Psoas muscle (tissue), 8 donors: Measurements from ENCODE around the gene ATF2. TPM values are rescaled to one million over a fixed set of nuclear protein-coding genes. Genes with fewer than 3 reads are reported as not detected.
A peak's percentile ranks its signal among the peaks of the same experiment; 100 is the strongest.

ENCODE experiments used
- ATAC-seq, 4 donors: fragments of 200-7000 bp; cut with Tn5 transposase; one replicate each; pipeline ENCODE4 v1.9.1; 2020; ENCODE audit warnings: moderate library complexity in 3 of 4, mild to moderate bottlenecking in 2 of 4
- DNase-seq, 2 donors: peaks; one replicate each; pipeline ENCODE4 v3.0.0-alpha.2; 2020
- H3K27ac ChIP-seq: fragments of 200-600 bp; one replicate; pipeline ENCODE4 v1.8.0; 2022
- H3K27me3 ChIP-seq, 3 donors: fragments of 200-600 bp in 1 of 3; one replicate each; pipeline versions ENCODE4 v1.6.1 to v1.8.0; 2013 to 2022; ENCODE audit warnings: low read length in 2 of 3, mild to moderate bottlenecking in 2 of 3, moderate library complexity in 1 of 3; ENCODE audit not compliant: insufficient read depth in 3 of 3
- H3K36me3 ChIP-seq, 2 donors: fragments of 200-600 bp in 1 of 2; one replicate each; pipeline versions ENCODE4 v1.6.1 to v1.8.0; 2013 to 2022; ENCODE audit warnings: low read depth in 1 of 2, mild to moderate bottlenecking in 1 of 2, moderate library complexity in 1 of 2; ENCODE audit not compliant: insufficient read depth in 1 of 2
- H3K4me1 ChIP-seq: fragments of 200-600 bp; one replicate; pipeline ENCODE4 v1.8.0; 2022
- H3K4me3 ChIP-seq: fragments of 200-600 bp; one replicate; pipeline ENCODE4 v1.8.0; 2022; ENCODE audit warnings: mild to moderate bottlenecking
- H3K9me3 ChIP-seq: fragments of 200-600 bp; one replicate; pipeline ENCODE4 v1.8.0; 2022
- WGBS, 3 donors: extraction: QIAGEN DNeasy Blood & Tissue Kit; methylation state at CpG; one replicate each; pipeline versions ENCODE4 v1.1.6 to v1.1.7; 2013; 5-methylcytosine and 5-hydroxymethylcytosine counted together
- intact Hi-C, 2 donors: fragments of 100-400 bp; cut with DNase I; formaldehyde crosslinking; loops; one replicate each; pipeline versions ENCODE4 v1.11.0 to v1.14.2; 2022
- polyA plus RNA-seq, 3 donors: library from polyadenylated mRNA; stranded (reverse); fragments of 200-250 nt; gene quantifications; one replicate each; pipeline ENCODE4 v1.2.3, GENCODE V29; 2013
- total RNA-seq, 4 donors: library from RNA; stranded (reverse); fragmentation: NEBNext Ultra II Directional in 2 of 4; extraction: Animal tissue kit (Norgen Biotek cat#: 25700) in 2 of 4; gene quantifications; one replicate each; pipeline versions ENCODE4 v1.2.1 to v1.2.4, GENCODE V29; 2021 to 2023
- TF ChIP-seq, protein P1 (sequence below): fragments of 200-600 bp; IDR thresholded peaks from one replicate; pipeline ENCODE4 v1.8.0; 2022; ENCODE audit warnings: antibody characterized with exemption
- donor health status: healthy with polysubstance abuse.
- donor health status: DM: no; HTN: no; CAD: no; lungs with moderate emphysema.
- donor health status: Bipolar disorder and iron deficiency.
- donor health status: healthy.
- donor health status: DM: yes; HTN: yes; CAD: no.
- donor health status: DM: no; HTN: no; CAD: no.
- donor health status: DM: no; HTN: no; CAD: no.
- donor health status: DM: yes; HTN: yes; CAD: no.

Gene ATF2
- total and polyA plus RNA-seq, 7 donors: 6.9 to 22.3 (median 18.7) TPM

DNA sequence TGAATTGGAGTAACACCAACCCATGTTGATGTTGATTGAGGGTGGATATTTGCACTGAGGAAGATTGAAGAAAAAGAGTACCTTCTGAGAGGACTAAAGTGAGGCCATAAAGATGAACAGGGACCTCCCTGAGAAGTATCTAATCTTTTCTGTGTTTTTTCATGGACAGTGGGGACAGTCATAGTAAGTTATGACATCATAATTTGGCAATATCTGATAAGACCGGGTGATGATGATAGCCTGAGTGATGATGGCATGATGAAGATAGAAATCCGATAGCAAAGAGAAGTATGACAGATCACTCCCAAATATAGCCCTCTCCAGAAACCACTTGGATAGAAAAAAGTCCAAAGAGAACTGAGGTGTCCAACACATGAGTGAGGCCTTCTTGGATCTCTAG, 15.7 kb upstream of the ATF2 start:
- intact Hi-C loops: no loop called here

GRCh38 chr2:175181877-175182308, 13.9 kb upstream of the ATF2 start:
- Histone ChIP-seq H3K27ac (peak overlapping the region; percentile 87), H3K27me3 (no peaks in the 10 kb centered on the region), H3K9me3 (no peaks in the 10 kb centered on the region), H3K4me3 (peak overlapping the region; percentile 96), H3K36me3 (peaks cover 0 to 33% of the 10 kb centered on the region in 2 donors), H3K4me1 (peaks cover 21% of the 10 kb centered on the region)
- 44 to 69% (median 54%) methylated on average over 5 of the region's 5 CpGs for WGBS, 3 donors
- DNase-seq (no peak), ATAC-seq (no peak)
- intact Hi-C loops: no loop called here
- TF ChIP-seq, protein P1, sequence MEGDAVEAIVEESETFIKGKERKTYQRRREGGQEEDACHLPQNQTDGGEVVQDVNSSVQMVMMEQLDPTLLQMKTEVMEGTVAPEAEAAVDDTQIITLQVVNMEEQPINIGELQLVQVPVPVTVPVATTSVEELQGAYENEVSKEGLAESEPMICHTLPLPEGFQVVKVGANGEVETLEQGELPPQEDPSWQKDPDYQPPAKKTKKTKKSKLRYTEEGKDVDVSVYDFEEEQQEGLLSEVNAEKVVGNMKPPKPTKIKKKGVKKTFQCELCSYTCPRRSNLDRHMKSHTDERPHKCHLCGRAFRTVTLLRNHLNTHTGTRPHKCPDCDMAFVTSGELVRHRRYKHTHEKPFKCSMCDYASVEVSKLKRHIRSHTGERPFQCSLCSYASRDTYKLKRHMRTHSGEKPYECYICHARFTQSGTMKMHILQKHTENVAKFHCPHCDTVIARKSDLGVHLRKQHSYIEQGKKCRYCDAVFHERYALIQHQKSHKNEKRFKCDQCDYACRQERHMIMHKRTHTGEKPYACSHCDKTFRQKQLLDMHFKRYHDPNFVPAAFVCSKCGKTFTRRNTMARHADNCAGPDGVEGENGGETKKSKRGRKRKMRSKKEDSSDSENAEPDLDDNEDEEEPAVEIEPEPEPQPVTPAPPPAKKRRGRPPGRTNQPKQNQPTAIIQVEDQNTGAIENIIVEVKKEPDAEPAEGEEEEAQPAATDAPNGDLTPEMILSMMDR: no peak

More for the DNA sequence above, 15.7 kb upstream of the ATF2 start:
- ATAC-seq (no peak), DNase-seq (no peak)
- Histone ChIP-seq H3K27me3 (no peaks in the 10 kb centered on the region), H3K27ac (no peak overlapping the region), H3K4me3 (no peak overlapping the region), H3K9me3 (no peaks in the 10 kb centered on the region), H3K36me3 (peaks cover 0 to 15% of the 10 kb centered on the region in 2 donors), H3K4me1 (peaks cover 7% of the 10 kb centered on the region)
- WGBS, 3 donors: 73 to 78% (median 78%) methylated on average over 2 of the region's 2 CpGs
- TF ChIP-seq, protein P1: no peak

GRCh38 chr2:175181104-175181876, 13.3 kb upstream of the ATF2 start, which contains the start of gene ATP5MC3:
Gene ATP5MC3 (minus strand): TSS chr2:175181710. CDS start chr2:175181393, 317 bp downstream.
- no peaks in the 10 kb centered on the region for H3K9me3 ChIP-seq
- H3K27me3 ChIP-seq: no peaks in the 10 kb centered on the region
- TF ChIP-seq, protein P1: peak; percentile 4
- ATAC-seq: peak; percentile 97 to 98 (median 98)
- H3K4me1 ChIP-seq: peaks cover 25% of the 10 kb centered on the region
- H3K36me3 ChIP-seq: peaks cover 0 to 39% of the 10 kb centered on the region in 2 donors
- H3K27ac ChIP-seq: peak within 1 kb of the TSS; percentile 87
- peak; percentile 93 to 96 for DNase-seq
- peak within 1 kb of the TSS; percentile 96 for H3K4me3 ChIP-seq
- intact Hi-C loops: no loop called here
- 0 to 1% (median 0%) methylated on average over 52 to 53 of the region's 53 CpGs for whole genome bisulfite sequencing, 3 donors

DNA sequence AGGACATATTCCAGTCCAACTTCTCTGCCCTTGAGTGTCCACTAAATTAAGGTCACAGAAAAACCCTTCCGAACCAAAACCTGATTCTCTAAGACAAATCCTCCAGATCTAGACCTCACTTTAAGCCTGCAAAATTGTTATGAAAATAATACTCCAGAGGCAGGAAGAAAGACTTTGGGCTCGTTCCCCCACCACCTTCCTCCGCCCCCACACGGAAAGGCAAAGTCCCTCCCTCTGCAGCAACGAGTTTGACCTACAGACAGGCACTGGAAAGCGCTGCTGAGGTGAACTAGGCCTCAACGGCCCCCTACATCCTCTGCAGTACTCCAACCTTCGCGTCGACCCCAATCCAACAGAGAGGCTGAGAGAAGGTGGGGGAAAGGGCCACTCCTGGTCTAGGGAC, 12.7 kb upstream of the ATF2 start:
- Histone ChIP-seq H3K4me1 (peaks cover 25% of the 10 kb centered on the region), H3K27me3 (no peaks in the 10 kb centered on the region), H3K27ac (peak overlapping the region; percentile 87), H3K9me3 (no peaks in the 10 kb centered on the region), H3K36me3 (peaks cover 0 to 45% of the 10 kb centered on the region in 2 donors), H3K4me3 (peak overlapping the region; percentile 96)
- intact Hi-C loops: no loop called here
- DNase-seq: peak; percentile 42 to 56
- peak; percentile 70 to 80 (median 75) for ATAC-seq
- TF ChIP-seq, protein P1: no peak
- 3 to 4% (median 3%) methylated on average over 10 of the region's 10 CpGs for WGBS, 3 donors
